ENCODE results near the gene GLCCI1.
"Not testable (repeated sequence)": the region's sequence is repeated elsewhere in the genome, so short reads cannot be mapped to it uniquely, and the experiment has no call there.

GLCCI1 gene

DNA sequence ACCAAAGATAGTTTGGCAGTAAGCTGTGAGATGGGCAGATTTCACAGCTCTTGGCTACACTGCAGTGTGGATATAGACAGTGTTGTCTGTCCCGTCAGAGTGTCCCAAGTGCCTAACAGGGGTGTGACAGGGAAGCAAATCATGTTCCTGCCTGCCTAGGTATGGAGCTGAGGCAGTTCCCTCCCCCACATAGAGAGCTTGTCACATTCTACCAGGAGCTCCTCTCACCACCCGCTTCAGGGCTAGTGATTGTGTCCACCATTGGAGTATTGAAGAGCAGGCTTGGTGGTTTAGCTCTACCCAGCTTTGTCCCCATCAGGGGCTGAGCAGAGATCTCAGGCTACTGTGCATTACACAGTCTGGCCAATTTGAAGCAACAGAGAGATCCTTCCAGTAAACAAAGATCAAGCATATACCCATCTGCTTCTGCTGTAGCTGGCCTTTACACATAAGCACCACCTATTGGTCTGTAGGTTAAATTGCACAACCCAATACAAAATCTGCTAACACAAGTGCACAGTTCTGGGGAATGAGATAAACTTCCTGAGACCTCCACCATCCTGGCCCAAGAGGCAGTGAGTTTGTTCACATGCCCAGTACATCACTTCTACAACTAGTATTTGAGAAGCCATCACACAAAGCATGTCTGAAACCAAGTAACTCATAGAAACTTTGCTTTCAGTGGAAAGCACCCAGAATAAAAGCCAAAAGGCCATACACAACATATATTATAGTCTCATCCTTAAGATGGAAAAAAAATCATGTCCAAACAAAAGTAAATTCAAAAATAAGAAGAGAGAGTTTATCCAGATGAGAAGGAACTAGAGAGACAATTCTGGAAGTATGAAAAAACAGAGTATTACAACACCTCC, 67.3 kb downstream of the GLCCI1 start:
- no peak overlapping the region for H3K4me3 ChIP-seq (ENCODE audit: low read length)
- peak; percentile 51 for DNase-seq (ENCODE audit: low read depth, low spot score)

GRCh38 chr7:8037151-8037550, 68.6 kb downstream of the GLCCI1 start:
- H3K4me3 ChIP-seq (ENCODE audit: low read length), result no peak overlapping the region
- no peak for DNase-seq (ENCODE audit: low read depth, low spot score)

DNA sequence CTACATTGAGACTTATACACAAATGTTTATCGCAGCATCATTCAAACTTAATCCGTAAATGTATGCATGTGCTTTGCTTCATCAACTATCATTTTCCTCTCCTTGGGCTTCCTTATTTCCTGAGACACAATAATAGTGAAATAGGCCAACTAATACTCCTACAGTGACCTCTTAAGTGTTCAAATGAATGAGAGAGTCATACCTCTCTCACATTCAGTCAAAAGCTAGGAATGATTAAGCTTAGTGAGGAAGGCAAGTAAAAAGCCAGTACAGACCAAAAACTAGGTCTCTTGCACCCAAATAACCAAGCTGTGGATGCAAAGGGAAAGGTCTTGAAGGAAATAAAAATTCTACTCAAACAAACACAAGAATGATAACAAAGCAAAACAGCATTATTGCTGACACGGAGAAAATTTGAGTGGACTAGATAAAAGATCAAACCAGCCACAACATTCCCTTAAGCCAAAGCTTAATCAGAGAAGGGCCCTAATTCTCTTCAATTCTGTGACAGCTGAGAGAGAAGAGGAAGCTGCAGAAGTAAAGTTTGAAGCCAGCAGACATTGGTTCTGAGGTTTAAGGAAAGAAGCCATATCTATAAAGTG, 72.3 kb downstream of the GLCCI1 start:
- no peak for DNase-seq (ENCODE audit: low read depth, low spot score)
- H3K4me3 ChIP-seq (ENCODE audit: low read length), result no peak overlapping the region

DNA sequence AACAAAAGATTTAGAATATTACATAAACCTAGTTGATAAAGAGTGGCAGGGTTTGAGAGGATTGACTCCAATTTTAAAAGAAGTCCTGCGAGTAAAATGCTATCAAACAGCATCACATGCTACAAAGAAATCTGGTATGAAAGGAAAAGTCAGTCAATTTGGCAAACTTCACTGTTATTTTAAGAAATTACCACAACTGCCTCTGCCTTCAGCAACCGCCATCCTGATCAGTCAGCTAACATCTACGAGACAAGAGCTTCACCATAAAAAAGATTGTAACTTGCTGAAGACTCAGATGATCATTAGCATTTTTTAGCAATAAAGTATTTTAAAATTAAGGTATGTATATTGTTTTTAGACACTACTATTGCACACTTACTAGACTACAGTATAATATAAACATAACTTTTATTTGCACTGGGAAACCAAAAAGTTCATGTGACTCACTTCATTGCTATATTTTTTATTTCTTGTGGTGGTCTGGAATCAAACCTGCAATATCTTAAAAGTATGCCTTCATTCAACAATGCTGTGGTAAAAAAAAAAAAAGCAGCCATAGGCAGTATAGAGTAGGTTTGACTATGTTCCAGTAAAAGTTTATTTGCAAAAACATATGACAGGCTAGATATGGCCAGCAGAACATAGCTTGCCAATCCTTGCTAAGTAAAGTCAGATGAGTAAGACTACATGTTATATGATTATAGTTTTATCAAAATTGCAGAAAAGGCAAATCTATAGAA, 74.4 kb downstream of the GLCCI1 start:
- DNase-seq (ENCODE audit: low read depth, low spot score), result no peak
- H3K4me3 ChIP-seq (ENCODE audit: low read length), result no peak overlapping the region

GRCh38 chr7:8044761-8045430, 76.3 kb downstream of the GLCCI1 start:
- no peak for DNase-seq (ENCODE audit: low read depth, low spot score)
- no peak overlapping the region for H3K4me3 ChIP-seq (ENCODE audit: low read length)

- H3K4me3 ChIP-seq (ENCODE audit: low read length); DNase-seq (ENCODE audit: low read depth, low spot score): not testable (repeated sequence)
Observed at GRCh38 chr7:8048067-8048466, 79.5 kb downstream of the GLCCI1 start.

GRCh38 chr7:8051373-8051772, 82.8 kb downstream of the GLCCI1 start:
- H3K4me3 ChIP-seq (ENCODE audit: low read length), result no peak overlapping the region
- DNase-seq (ENCODE audit: low read depth, low spot score), result no peak

DNA sequence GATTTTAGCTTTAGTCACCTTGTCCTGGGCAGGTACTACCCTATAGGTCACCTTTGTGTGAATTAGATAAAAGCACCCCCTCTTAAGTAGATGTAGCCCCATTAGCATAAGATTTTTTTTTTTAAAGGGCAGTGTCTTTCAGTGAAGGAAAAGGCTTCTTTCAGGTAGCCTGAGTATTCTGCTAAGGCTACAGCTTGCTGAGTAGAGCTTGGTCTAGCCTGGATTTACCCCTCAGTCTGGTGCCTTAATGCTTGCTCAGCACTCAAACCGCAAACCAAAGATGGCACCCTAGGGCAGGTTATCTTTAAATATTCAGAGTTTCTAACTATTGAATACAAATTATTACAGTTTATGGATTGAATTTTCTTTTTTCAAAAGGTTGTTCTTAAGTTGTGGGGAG, 83.4 kb downstream of the GLCCI1 start:
- H3K4me3 ChIP-seq (ENCODE audit: low read length), result no peak overlapping the region
- DNase-seq (ENCODE audit: low read depth, low spot score), result no peak

GRCh38 chr7:8052824-8053223, 84.2 kb downstream of the GLCCI1 start:
- no peak for DNase-seq (ENCODE audit: low read depth, low spot score)
- no peak overlapping the region for H3K4me3 ChIP-seq (ENCODE audit: low read length)

- H3K4me3 ChIP-seq (ENCODE audit: low read length), result no peak overlapping the region
- DNase-seq (ENCODE audit: low read depth, low spot score), result no peak
Observed at GRCh38 chr7:8056439-8056838, 87.8 kb downstream of the GLCCI1 start.

GRCh38 chr7:8057566-8057965, 89.0 kb downstream of the GLCCI1 start:
- no peak for DNase-seq (ENCODE audit: low read depth, low spot score)
- H3K4me3 ChIP-seq (ENCODE audit: low read length), result no peak overlapping the region

GRCh38 chr7:8058322-8058721, 89.7 kb downstream of the GLCCI1 start:
- no peak for DNase-seq (ENCODE audit: low read depth, low spot score)
- no peak overlapping the region for H3K4me3 ChIP-seq (ENCODE audit: low read length)

GRCh38 chr7:8058852-8059251, 90.3 kb downstream of the GLCCI1 start:
- no peak for DNase-seq (ENCODE audit: low read depth, low spot score)
- no peak overlapping the region for H3K4me3 ChIP-seq (ENCODE audit: low read length)

DNA sequence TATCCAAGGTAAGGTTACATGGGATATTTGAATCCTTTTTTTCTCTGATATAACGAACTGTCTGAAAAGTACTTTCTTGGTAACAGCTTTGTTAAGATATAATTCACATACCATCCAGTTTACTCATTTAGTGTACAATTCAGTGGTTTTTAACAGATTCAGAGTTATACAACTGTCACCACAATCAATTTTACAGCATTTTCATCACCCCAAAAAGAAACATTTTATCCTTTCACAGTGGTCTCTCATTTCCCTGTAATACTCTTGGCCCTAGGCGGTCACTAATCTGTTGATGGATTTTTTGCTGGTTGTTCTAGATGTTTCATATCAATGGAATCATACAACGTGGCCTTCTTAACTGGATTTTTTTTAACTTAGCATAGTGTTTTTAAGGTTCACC, 91.6 kb downstream of the GLCCI1 start:
- H3K4me3 ChIP-seq (ENCODE audit: low read length), result no peak overlapping the region
- DNase-seq (ENCODE audit: low read depth, low spot score), result no peak

DNA sequence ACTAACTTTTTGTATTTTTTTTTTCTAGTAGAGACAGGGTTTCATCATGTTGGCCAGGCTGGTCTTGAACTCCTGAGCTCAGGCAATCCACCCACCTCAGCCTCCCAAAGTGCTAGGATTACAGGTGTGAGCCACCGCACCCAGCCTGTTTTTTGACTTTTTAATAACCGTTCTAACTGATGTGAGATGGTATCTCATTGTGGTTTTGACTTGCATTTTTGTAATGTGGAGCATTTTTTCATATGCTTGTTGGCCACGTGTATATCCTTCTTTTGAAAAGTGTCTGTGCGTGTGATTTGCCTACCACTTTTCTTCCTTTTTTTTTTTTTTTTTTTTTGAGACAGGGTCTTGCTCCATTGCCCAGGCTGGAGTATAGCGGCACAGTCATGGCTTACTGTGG, 94.7 kb downstream of the GLCCI1 start:
- DNase-seq (ENCODE audit: low read depth, low spot score), result peak; percentile 16
- not testable (repeated sequence) for H3K4me3 ChIP-seq (ENCODE audit: low read length)

GRCh38 chr7:8063706-8064297, 95.2 kb downstream of the GLCCI1 start:
- DNase-seq (ENCODE audit: low read depth, low spot score), result no peak
- H3K4me3 ChIP-seq (ENCODE audit: low read length), result no peak overlapping the region

- H3K4me3 ChIP-seq (ENCODE audit: low read length), result no peak overlapping the region
- no peak for DNase-seq (ENCODE audit: low read depth, low spot score)
Observed at GRCh38 chr7:8064828-8065227, 96.2 kb downstream of the GLCCI1 start.

DNA sequence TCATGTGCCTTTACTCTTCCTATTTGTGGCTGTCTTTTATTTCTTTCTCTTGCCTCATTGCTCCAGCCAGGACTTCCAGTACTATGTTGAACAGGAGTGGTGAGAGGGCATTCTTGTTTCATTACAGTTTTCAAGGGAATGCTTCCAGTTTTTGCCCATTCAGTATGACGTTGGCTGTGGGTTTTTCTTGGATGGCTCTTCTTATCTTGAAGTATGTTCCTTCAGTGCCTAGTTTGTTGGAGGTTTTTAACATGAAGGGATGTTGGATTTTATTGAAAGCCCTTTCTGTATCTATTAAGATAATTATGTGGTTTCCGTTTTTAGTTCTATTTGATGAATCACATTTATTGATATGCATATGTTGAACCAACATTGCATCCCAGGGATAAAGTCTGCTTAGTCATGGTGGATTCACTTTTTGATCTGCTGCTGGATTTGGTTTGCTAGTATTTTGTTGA, 96.8 kb downstream of the GLCCI1 start:
- DNase-seq (ENCODE audit: low read depth, low spot score), result no peak
- no peak overlapping the region for H3K4me3 ChIP-seq (ENCODE audit: low read length)

Data from Jurkat, Clone E6-1 (cell line).